Measurements from ENCODE around the gene CERS1. TPM values are rescaled to one million over a fixed set of nuclear protein-coding genes. Genes with fewer than 3 reads are reported as not detected.

CERS1 gene
- total and polyA plus RNA-seq, 10 of the 15 experiments (the other 5 are each of a cell fraction or from before 2014, with no cell fraction given), result 0.19 TPM; not detected in 9

DNA sequence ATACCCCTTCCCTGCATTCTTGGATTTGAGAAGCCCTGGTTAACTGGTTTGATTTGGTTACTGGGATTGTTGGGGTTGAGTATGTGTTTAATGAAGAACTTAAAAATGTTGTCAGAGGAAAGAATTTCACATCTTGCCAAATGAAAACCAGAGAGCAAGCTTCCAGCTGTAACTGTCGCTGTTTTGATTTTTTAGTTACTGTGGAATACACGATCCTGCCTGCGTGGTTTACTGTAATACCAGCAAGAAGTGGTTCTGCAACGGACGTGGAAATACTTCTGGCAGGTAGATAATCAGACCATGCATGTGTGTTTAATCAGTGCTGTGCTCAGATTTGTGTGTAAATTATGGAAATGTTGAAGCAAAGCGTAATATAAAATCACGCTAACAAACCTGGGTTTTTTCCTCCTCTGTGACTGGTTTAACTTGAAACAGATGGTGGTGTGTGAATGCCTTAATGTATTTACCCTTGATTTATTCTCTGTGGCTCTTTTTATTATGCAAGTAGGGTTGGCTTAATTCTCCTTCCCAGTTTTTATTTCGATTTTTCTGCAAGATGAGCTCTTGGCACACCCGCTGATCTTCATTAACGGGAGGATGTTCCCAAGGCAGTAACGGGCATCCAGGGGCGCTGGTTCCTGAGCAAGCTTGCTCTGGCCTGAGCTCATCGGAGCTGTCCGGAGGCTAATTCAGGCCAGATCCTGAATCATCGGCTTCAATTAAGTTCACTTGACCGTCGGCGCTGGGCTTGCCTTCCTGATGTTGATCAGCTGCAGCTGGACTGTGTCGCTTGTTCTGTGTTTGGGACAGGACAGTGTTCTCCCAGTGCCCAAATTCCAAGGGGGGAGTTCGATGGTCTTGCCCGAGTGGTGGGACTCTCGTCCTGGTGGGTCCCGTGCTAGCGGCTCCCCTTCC lies 48.2 kb downstream of the CERS1 start (continued):
- no peak for TF ChIP-seq HSF1 (IDR thresholded peaks at IDR 0.05; ENCODE audit: low read depth, low read length)
- TF ChIP-seq ETV6 (conservative IDR thresholded peaks at IDR 0.05 in 1 of 2, IDR thresholded peaks at IDR 0.05 in 1 of 2; ENCODE audit: borderline replicate concordance in 1 of 2, low read depth in 1 of 2), result no peak
- TF ChIP-seq CUX1 (IDR thresholded peaks at IDR 0.05; ENCODE audit: insufficient replicate concordance, low read depth, low read length), result no peak
